ENCODE results near the gene PHF2. TPM values are rescaled to one million over a fixed set of nuclear protein-coding genes. Genes with fewer than 3 reads are reported as not detected.
"Not testable (repeated sequence)": the region's sequence is repeated elsewhere in the genome, so short reads cannot be mapped to it uniquely, and the experiment has no call there.

PHF2 gene
- total RNA-seq, 1 donor from 2014 or later = 27.7 TPM

- intact Hi-C loops (cut with DNase I) = no loop called here
- H3K4me1 ChIP-seq = no peaks in the 10 kb centered on the region
- H3K27ac ChIP-seq = no peak overlapping the region
- no peak for TF ChIP-seq CTCF (IDR thresholded peaks at IDR 0.05)
- no peak for TF ChIP-seq POLR2AphosphoS5 (IDR thresholded peaks at IDR 0.05; ENCODE audit: insufficient read depth in 1 of 2, low read depth in 1 of 2)
- TF ChIP-seq POLR2A (IDR thresholded peaks at IDR 0.05) = no peak
- no peaks in the 10 kb centered on the region for H3K9me3 ChIP-seq
- H3K27me3 ChIP-seq = no peaks in the 10 kb centered on the region
- DNase-seq (ENCODE audit: extremely low spot score in 2 of 2) = no peak
- peaks cover 0 to 61% of the 10 kb centered on the region in 2 donors for H3K36me3 ChIP-seq
- H3K4me3 ChIP-seq = no peak overlapping the region
Observed at GRCh38 chr9:93663877-93664548, 87.6 kb downstream of the PHF2 start.

GRCh38 chr9:93664549-93665120 lies 88.3 kb downstream of the PHF2 start:
- intact Hi-C loops (cut with DNase I) = no loop called here
- TF ChIP-seq POLR2AphosphoS5 (IDR thresholded peaks at IDR 0.05; ENCODE audit: insufficient read depth in 1 of 2, low read depth in 1 of 2) = no peak
- no peak for TF ChIP-seq POLR2A (IDR thresholded peaks at IDR 0.05)
- no peak for TF ChIP-seq CTCF (IDR thresholded peaks at IDR 0.05)
- no peaks in the 10 kb centered on the region for H3K4me1 ChIP-seq
- H3K9me3 ChIP-seq = no peaks in the 10 kb centered on the region
- no peaks in the 10 kb centered on the region for H3K27me3 ChIP-seq
- H3K27ac ChIP-seq = no peak overlapping the region
- H3K4me3 ChIP-seq = no peak overlapping the region
- no peak for DNase-seq (ENCODE audit: extremely low spot score in 2 of 2)
- H3K36me3 ChIP-seq = peaks cover 0 to 55% of the 10 kb centered on the region in 2 donors

GRCh38 chr9:93665128-93665636 lies 88.8 kb downstream of the PHF2 start:
- DNase-seq (ENCODE audit: extremely low spot score in 2 of 2) = no peak
- Histone ChIP-seq H3K4me3 (no peak overlapping the region), H3K9me3 (no peaks in the 10 kb centered on the region), H3K36me3 (peaks cover 0 to 50% of the 10 kb centered on the region in 2 donors), H3K27ac (no peak overlapping the region), H3K27me3 (no peaks in the 10 kb centered on the region), H3K4me1 (no peaks in the 10 kb centered on the region)
- intact Hi-C loops (cut with DNase I) = no loop called here
- TF ChIP-seq POLR2A (IDR thresholded peaks at IDR 0.05) (no peak), CTCF (IDR thresholded peaks at IDR 0.05) (no peak), POLR2AphosphoS5 (IDR thresholded peaks at IDR 0.05; ENCODE audit: insufficient read depth in 1 of 2, low read depth in 1 of 2) (no peak)

GRCh38 chr9:93665637-93666438 lies 89.5 kb downstream of the PHF2 start:
- no peak for TF ChIP-seq POLR2A (IDR thresholded peaks at IDR 0.05)
- no peak for TF ChIP-seq POLR2AphosphoS5 (IDR thresholded peaks at IDR 0.05; ENCODE audit: insufficient read depth in 1 of 2, low read depth in 1 of 2)
- TF ChIP-seq CTCF (IDR thresholded peaks at IDR 0.05) = no peak
- Histone ChIP-seq H3K36me3 (peaks cover 0 to 43% of the 10 kb centered on the region in 2 donors), H3K9me3 (no peaks in the 10 kb centered on the region), H3K27me3 (no peaks in the 10 kb centered on the region), H3K4me3 (no peak overlapping the region), H3K27ac (no peak overlapping the region), H3K4me1 (no peaks in the 10 kb centered on the region)
- DNase-seq (ENCODE audit: extremely low spot score in 2 of 2) = no peak
- intact Hi-C loops (cut with DNase I) = no loop called here

GRCh38 chr9:93666439-93666784 lies 90.0 kb downstream of the PHF2 start:
- peaks cover 0 to 43% of the 10 kb centered on the region in 2 donors for H3K36me3 ChIP-seq
- H3K4me3 ChIP-seq; H3K9me3 ChIP-seq; DNase-seq (ENCODE audit: extremely low spot score in 2 of 2); H3K4me1 ChIP-seq; intact Hi-C loops (cut with DNase I); H3K27ac ChIP-seq; H3K27me3 ChIP-seq: not testable (repeated sequence)

All from vagina (tissue), 2 donors.